ENCODE results near the gene MYO1B.
A peak's percentile ranks its signal among the peaks of the same experiment; 100 is the strongest.

The MYO1B gene

GRCh38 chr2:191369034-191369433 is 123.8 kb downstream of the MYO1B start:
- DNase-seq = peak in 1 of 2 donors; percentile 15

- no peak for DNase-seq
Measured at GRCh38 chr2:191374366-191374765, 129.2 kb downstream of the MYO1B start.

GRCh38 chr2:191374939-191375338 is 129.7 kb downstream of the MYO1B start:
- no peak for DNase-seq

GRCh38 chr2:191376981-191377629 is 131.9 kb downstream of the MYO1B start:
- DNase-seq = peak; percentile 83 to 93

GRCh38 chr2:191379375-191379774 is 134.2 kb downstream of the MYO1B start:
- DNase-seq = no peak

DNA sequence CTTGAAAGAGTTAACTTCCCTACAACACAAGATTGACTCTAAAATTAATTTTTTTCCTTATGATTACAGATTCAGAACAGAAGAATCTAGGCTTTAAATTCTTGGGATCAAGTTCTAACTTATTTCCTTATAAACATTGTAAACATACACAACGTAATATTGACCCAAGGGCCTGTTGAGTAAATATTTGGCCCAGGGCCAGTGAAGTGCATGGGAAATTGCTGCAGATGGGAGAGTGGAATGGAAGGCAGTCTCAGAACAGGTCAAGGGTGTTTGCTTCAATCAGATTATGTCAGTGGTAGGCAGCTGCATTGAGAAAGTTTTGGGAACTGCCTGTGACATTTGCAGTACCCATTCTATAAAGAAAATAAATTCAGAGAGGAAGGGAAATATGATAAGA is 137.6 kb downstream of the MYO1B start:
- peak; percentile 13 to 16 for DNase-seq

- no peak for DNase-seq
Measured at GRCh38 chr2:191383486-191383885, 138.3 kb downstream of the MYO1B start.

GRCh38 chr2:191384829-191385228 is 139.6 kb downstream of the MYO1B start:
- DNase-seq = no peak

- peak; percentile 75 to 84 for DNase-seq
Measured at GRCh38 chr2:191385416-191386160, 140.4 kb downstream of the MYO1B start.

DNA sequence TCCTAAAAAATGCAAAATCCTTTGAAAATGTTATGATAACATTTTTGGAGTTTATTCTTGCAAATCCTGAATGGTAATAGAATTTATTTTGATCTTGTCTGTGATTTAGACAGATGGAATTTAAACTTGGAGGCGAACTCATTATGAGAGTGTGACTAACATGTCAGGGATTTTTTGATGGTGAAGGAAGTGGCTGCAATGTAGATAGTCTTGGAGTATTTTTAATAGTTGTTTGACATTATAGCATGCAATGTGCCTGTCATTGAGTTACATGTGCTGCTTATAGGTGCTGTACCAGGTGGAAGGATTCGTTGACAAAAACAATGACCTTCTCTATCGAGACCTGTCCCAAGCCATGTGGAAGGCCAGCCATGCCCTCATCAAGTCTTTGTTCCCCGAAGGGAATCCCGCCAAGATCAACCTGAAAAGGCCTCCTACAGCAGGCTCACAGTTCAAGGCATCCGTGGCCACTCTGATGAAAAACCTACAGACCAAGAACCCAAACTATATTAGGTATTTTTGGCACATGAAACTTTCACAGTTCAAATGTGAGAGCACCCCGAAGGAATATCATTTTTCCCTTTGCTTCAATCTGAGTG is 141.8 kb downstream of the MYO1B start:
- no peak for DNase-seq

GRCh38 chr2:191389288-191389687 is 144.1 kb downstream of the MYO1B start:
- no peak for DNase-seq

DNA sequence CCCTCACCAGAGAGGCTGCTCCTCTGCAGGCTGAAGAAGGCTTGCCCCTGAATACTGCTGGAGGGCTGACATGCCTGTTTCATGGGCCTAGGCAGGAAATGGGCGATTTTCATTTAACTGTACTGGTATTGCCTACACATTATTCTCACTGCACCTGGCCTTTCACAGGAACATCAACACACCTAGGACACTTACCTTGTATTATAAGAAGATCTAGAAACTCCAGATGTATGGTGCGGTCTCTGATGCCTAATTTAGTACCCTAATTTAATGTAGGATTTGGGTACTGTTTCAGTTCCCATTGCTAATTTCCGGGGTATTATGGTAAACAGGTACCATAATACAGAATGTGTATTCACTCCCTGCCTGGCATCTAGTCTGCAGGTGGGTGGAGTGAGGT is 146.0 kb downstream of the MYO1B start:
- DNase-seq = no peak

DNA sequence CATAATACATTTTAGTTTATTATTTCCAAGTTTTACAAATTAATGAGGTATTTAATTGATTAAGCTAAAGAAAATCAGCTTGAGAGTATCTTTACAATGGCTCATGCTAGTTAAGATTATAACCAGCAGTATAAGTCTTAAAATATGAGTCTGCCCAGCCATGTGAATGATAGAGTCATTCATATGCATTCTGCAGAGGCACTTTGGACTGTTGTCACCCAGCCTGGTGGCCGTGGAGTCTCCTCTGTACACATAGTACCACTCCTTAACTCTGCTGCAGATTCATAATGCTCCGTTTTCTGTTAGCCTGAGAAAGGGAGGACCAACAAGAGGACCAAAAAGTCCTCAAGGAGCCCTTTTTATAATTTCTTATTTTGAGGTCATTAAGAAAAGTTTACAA is 148.8 kb downstream of the MYO1B start:
- DNase-seq = no peak

DNA sequence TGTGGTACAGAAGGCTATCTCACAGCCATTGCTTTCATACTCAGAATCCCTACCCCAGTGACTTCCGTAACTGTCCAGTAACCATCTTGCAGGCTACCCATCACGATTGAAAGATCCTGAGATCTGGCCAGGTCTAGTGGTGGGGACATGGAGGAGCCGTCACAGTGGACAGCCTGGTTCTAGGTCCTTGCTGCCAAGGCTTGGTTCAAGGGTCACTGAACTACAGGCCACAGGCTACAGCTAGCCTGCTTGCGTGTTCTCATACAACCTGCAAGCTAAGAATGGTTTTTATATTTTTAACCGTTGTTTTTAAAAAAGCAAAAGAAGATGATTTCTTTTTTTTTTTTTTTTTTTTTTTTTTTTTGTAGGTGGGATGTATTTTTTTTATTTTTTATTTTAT is 151.6 kb downstream of the MYO1B start:
- DNase-seq = no peak

- DNase-seq = no peak
Measured at GRCh38 chr2:191399601-191400000, 154.4 kb downstream of the MYO1B start.

- no peak for DNase-seq
Measured at GRCh38 chr2:191401287-191401686, 156.1 kb downstream of the MYO1B start.

GRCh38 chr2:191402966-191403565 is 157.9 kb downstream of the MYO1B start:
- no peak for DNase-seq

DNA sequence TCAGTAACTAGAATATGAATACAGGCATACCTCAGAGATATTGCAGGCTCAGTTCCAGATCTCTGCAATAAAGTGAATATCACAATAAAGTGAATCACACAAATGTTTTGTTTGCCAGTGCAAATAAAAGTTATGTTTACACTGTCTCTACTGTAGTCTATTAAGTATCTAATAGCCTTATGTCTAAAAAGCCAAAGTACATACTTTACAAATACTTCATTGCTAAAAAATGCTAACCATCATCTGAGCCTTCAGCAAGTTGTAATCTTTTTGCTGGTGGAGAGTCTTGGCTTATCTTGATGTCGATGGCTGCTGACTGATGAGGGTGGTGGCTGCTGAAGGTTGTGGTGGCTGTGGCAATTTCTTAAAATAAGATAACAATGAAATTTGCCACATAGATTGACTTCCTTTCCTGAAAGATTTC is 159.4 kb downstream of the MYO1B start:
- DNase-seq = no peak

DNA sequence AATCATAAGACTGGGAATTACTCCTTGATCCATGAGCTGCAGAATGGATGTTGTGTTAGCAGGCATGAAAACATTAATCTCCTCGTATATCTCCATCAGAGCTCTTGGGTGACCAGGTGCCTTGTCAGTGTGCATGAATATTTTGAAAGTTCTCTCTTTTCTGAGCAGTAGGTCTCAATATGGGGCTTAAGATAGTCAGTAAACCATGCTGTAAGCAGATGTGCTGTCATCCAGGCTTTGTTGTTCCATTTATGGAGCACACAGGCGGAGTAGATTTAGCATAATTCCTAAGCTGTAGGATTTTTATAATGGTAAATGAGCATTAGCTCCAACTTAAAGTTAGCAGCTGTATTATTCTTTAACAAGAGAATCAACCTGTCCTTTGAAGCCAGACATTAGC is 160.3 kb downstream of the MYO1B start:
- DNase-seq = no peak

DNA sequence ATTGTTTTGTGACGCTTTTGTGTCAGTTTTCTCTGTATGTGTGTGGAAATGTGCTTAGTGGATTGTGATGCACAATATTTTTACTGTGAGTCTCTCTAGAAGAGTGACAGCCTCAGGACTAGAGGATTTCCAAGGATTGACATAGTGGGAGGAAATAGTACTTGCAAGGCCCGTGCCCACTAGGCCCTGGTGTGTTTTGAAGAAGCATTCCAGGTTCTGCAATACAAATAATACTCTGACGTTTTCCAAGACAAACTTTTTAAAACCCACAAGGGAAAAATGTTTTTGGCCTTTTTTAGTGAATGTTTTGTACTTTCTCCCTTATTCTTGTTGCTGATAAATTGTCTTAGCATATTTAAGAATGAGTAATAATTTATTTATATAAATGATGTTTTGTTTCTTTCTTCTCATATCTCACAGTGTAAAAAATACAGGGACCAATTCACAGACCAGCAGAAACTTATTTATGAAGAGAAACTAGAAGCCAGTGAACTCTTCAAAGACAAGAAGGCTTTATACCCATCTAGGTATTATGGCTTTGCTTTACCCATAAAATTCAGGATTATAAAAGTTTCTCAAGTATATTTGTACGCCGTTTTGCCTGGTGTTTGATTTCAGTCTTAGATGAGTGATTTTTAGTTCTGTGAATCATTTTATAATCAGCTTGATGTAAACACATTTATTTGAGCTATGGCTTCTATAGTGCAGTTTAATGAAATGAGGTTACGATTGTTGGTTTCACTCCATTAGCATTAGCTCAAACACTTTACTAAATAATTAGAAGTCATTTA is 165.6 kb downstream of the MYO1B start:
- DNase-seq = no peak

- DNase-seq = peak in 1 of 2 donors; percentile 5
Measured at GRCh38 chr2:191411472-191411871, 166.3 kb downstream of the MYO1B start.

DNA sequence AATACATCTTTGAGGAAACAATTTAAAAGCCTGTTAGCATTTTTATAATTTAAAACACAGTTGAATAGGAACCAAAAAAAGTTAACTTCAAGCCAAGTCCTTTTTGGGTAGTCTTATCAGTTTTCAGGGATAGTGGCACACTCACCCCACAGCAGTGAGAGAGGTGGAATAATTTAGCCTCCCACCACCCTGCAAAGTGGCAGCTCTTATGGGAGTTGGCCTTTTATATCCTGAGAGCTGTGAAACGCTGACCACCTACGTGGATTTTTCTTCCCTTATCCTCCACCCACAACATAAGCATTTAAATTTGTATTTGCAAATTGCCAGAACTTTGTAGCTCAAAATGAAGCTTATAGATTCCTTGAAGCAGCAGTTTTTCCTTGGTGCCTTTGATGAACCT is 167.1 kb downstream of the MYO1B start:
- DNase-seq = no peak

- no peak for DNase-seq
Measured at GRCh38 chr2:191415101-191415500, 169.9 kb downstream of the MYO1B start.
